GM12878 (cell line): Measurements from ENCODE around the gene MRPL50. TPM values are rescaled to one million over a fixed set of nuclear protein-coding genes. Genes with fewer than 3 reads are reported as not detected.

ENCODE experiments used
- ATAC-seq: fragments of 200-7000 bp; cut with Tn5 transposase; 3 replicates; pipeline ENCODE4 v1.9.1; 2020; ENCODE audit warnings: mild to moderate bottlenecking, moderate library complexity
- BruUV-seq: library from RNA; stranded (reverse); fragments of 400-500 nt; replicated peaks from 2 replicates; lab custom pipeline; 2021; lab: Mats Ljungman, UMichigan
- CTCF ChIA-PET: fragments of 300-600 bp; sonication (Branson Sonifier 250); formaldehyde crosslinking; extraction: SDS; loops from one replicate; lab custom pipeline; 2021; ENCODE audit warnings: inconsistent platforms; lab: Yijun Ruan, JAX
- POLR2A ChIA-PET: fragments of 350-600 bp; formaldehyde crosslinking; extraction: SDS; loops from one replicate; lab custom pipeline; 2021; ENCODE audit warnings: inconsistent platforms; lab: Charles Lee
- RAD21 ChIA-PET: fragments of 300-600 bp; sonication (Branson Sonifier 250); formaldehyde crosslinking; loops from one replicate; lab custom pipeline; 2023; ENCODE audit warnings: antibody characterized with exemption; ENCODE audit not compliant: unreplicated experiment; lab: Charles Lee
- SMC1A ChIA-PET: fragments of 300-600 bp; sonication (Branson Sonifier 250); formaldehyde crosslinking; loops from one replicate; lab custom pipeline; 2023; ENCODE audit not compliant: unreplicated experiment, uncharacterized antibody; lab: Charles Lee
- DNase-seq: peaks from one replicate; pipeline ENCODE4 v3.0.0-alpha.2; 2011; ENCODE audit warnings: low read depth, low spot score
- FAIRE-seq: peaks from 3 replicates; lab custom pipeline; 2011; peaks lifted over from hg19 to GRCh38; lab: Jason Lieb, UNC
- H2AFZ ChIP-seq: 2 replicates; pipeline ENCODE4 v1.6.0; 2011; ENCODE audit warnings: low read depth, low read length, control low read depth; ENCODE audit not compliant: control insufficient read depth
- H3K27ac ChIP-seq: 2 replicates; pipeline ENCODE4 v1.5.1; 2011; ENCODE audit warnings: control low read depth; ENCODE audit not compliant: control insufficient read depth, insufficient read depth
- H3K27me3 ChIP-seq, 2 experiments: replicated peaks in 1 of 2; 2 replicates each; pipeline versions ENCODE4 v1.6.0 to v1.6.1; 2011; ENCODE audit warnings: low read length in 1 of 2; ENCODE audit not compliant: control insufficient read depth in 2 of 2, insufficient read depth in 2 of 2
- H3K36me3 ChIP-seq, 2 experiments: 2 replicates each; pipeline ENCODE4 v1.5.1; 2011; ENCODE audit warnings: low read length in 1 of 2; ENCODE audit not compliant: control insufficient read depth in 2 of 2, insufficient read depth in 2 of 2
- H3K4me1 ChIP-seq: 2 replicates; pipeline ENCODE4 v1.6.1; 2011; ENCODE audit warnings: mild to moderate bottlenecking, low read length, moderate library complexity, mixed read lengths; ENCODE audit not compliant: control insufficient read depth, insufficient read depth
- H3K4me2 ChIP-seq: 2 replicates; pipeline ENCODE4 v1.6.0; 2011; ENCODE audit warnings: control low read depth; ENCODE audit not compliant: control insufficient read depth, insufficient read depth
- H3K4me3 ChIP-seq: fragments of 200-600 bp; sonication (generic); 2 replicates; pipeline ENCODE4 v1.5.1; 2016
- H3K79me2 ChIP-seq: 2 replicates; pipeline ENCODE4 v1.6.0; 2011; ENCODE audit warnings: low read length; ENCODE audit not compliant: control insufficient read depth, insufficient read depth
- H3K9ac ChIP-seq: 2 replicates; pipeline ENCODE4 v1.8.0; 2011; ENCODE audit warnings: low read length, control low read depth, mixed read lengths; ENCODE audit not compliant: control insufficient read depth, insufficient read depth
- H3K9me3 ChIP-seq: replicated peaks from 3 replicates; pipeline ENCODE4 v1.5.1; 2011; ENCODE audit warnings: mild to moderate bottlenecking, low read length; ENCODE audit not compliant: control insufficient read depth, insufficient read depth
- H4K20me1 ChIP-seq: 2 replicates; pipeline ENCODE4 v1.6.0; 2011; ENCODE audit not compliant: control insufficient read depth, insufficient read depth
- BMI1 ChIP-seq: fragments of 450-650 bp; IDR thresholded peaks from 2 replicates; pipeline ENCODE4 v1.6.1; 2016; ENCODE audit warnings: mild to moderate bottlenecking, moderate library complexity, borderline replicate concordance
- CBX3 ChIP-seq: fragments of 200-600 bp; sonication (generic); IDR thresholded peaks from 2 replicates; pipeline ENCODE4 v1.6.1; 2016; ENCODE audit warnings: low read depth, borderline replicate concordance
- ETV6 ChIP-seq, 2 experiments: fragments of 450-650 bp in 1 of 2; IDR thresholded peaks in 1 of 2; conservative IDR thresholded peaks in 1 of 2; 2 replicates each; pipeline ENCODE4 v1.6.1; 2014; ENCODE audit warnings: antibody characterized with exemption in 1 of 2, borderline replicate concordance in 1 of 2, low read depth in 1 of 2, mild to moderate bottlenecking in 1 of 2, moderate library complexity in 1 of 2
- HDAC6 ChIP-seq: fragments of 200-600 bp; sonication (generic); IDR thresholded peaks from one replicate; pipeline ENCODE4 v1.8.0; 2017; ENCODE audit warnings: antibody characterized with exemption; ENCODE audit not compliant: unreplicated experiment
- IKZF1 ChIP-seq: fragments of 450-650 bp; conservative IDR thresholded peaks from 2 replicates; pipeline ENCODE4 v1.6.1; 2017; ENCODE audit warnings: antibody characterized with exemption, mild to moderate bottlenecking
- IRF4 ChIP-seq: IDR thresholded peaks from 2 replicates; pipeline ENCODE4 v1.6.1; 2011; ENCODE audit warnings: low read depth, low read length
- PAX5 ChIP-seq: IDR thresholded peaks from 2 replicates; pipeline ENCODE4 v1.6.1; 2011; ENCODE audit warnings: low read depth, low read length, borderline replicate concordance
- POLR2AphosphoS2 ChIP-seq: IDR thresholded peaks from 2 replicates; pipeline ENCODE4 v1.6.1; 2011; ENCODE audit warnings: low read depth, mild to moderate bottlenecking, low read length, improper control_type of control experiment, moderate library complexity
- STAT1 ChIP-seq: fragments of 450-650 bp; conservative IDR thresholded peaks from 2 replicates; pipeline ENCODE4 v1.6.1; 2014; ENCODE audit warnings: antibody characterized with exemption, mild to moderate bottlenecking
- TBL1XR1 ChIP-seq: IDR thresholded peaks from 2 replicates; pipeline ENCODE4 v1.6.1; 2012; ENCODE audit warnings: low read depth, low read length, improper control_type of control experiment
- ZNF207 ChIP-seq: fragments of 450-650 bp; IDR thresholded peaks from 2 replicates; pipeline ENCODE4 v1.6.1; 2014; ENCODE audit warnings: antibody characterized with exemption, mild to moderate bottlenecking, borderline replicate concordance
- ZNF384 ChIP-seq: IDR thresholded peaks from 2 replicates; pipeline ENCODE4 v1.6.1; 2012; ENCODE audit warnings: low read depth, mild to moderate bottlenecking, low read length, improper control_type of control experiment, borderline replicate concordance
- ZNF622 ChIP-seq: fragments of 450-650 bp; IDR thresholded peaks from 2 replicates; pipeline ENCODE4 v1.6.1; 2017; ENCODE audit warnings: mild to moderate bottlenecking, inconsistent platforms
- in situ Hi-C: fragments of 300-500 bp; cut with MboI; formaldehyde crosslinking; loops from 9 replicates; pipeline ENCODE4 v1.14.3; 2018; ENCODE audit warnings: mixed read lengths
- intact Hi-C: fragments of 100-400 bp; cut with micrococcal nuclease; formaldehyde crosslinking; loops from one replicate; pipeline ENCODE4 v1.14.2; 2022; ENCODE audit not compliant: unreplicated experiment
- polyA plus RNA-seq, 11 experiments: library from polyadenylated mRNA; depleted of rRNA in 4 of 11; unstranded in 6 of 11; stranded (reverse) in 5 of 11; fragments of >200 nt; fragmentation: Nextera tagmentation in 4 of 11; fragmentation: Illumina TruSeq in 1 of 11; extraction: Ambion mirVana in 4 of 11; extraction: Trizol in 1 of 11; gene quantifications; 1 replicate in 1 of 11; 2 replicates in 10 of 11; pipeline versions ENCODE4 v1.2.1 to v1.2.3, GENCODE V29; 2011 to 2016; ENCODE audit warnings: inconsistent platforms in 2 of 11, missing spikeins in 2 of 11, low read depth in 1 of 11
- total RNA-seq, 4 experiments: library from RNA; depleted of rRNA in 3 of 4; stranded (reverse); fragments of >200 nt in 3 of 4; fragmentation: Illumina TruSeq in 1 of 4; extraction: Trizol in 1 of 4; gene quantifications; 2 replicates each; pipeline versions ENCODE4 v1.2.1 to v1.2.3, GENCODE V29; 2013 to 2021
- TF ChIP-seq, protein P1 (sequence below): IDR thresholded peaks from 2 replicates; pipeline ENCODE4 v1.6.1; 2012; ENCODE audit warnings: low read depth, low read length, improper control_type of control experiment
- TF ChIP-seq, protein P2 (sequence below): fragments of 450-650 bp; IDR thresholded peaks from 2 replicates; pipeline ENCODE4 v1.6.1; 2016; ENCODE audit warnings: mild to moderate bottlenecking
- TF ChIP-seq, protein P3 (sequence below): fragments of 450-650 bp; IDR thresholded peaks from 2 replicates; pipeline ENCODE4 v1.6.1; 2017; ENCODE audit warnings: low read depth, mild to moderate bottlenecking, moderate library complexity
- TF ChIP-seq, protein P4 (sequence below): IDR thresholded peaks from 2 replicates; pipeline ENCODE4 v1.6.1; 2011; ENCODE audit warnings: mild to moderate bottlenecking, low read depth, low read length, moderate library complexity; ENCODE audit not compliant: insufficient replicate concordance
- TF ChIP-seq, protein P5 (sequence below): fragments of 450-650 bp; IDR thresholded peaks from 2 replicates; pipeline ENCODE4 v1.6.1; 2017; ENCODE audit warnings: mild to moderate bottlenecking

MRPL50 gene
- total and polyA plus RNA-seq, 10 of the 15 experiments (the other 5 are each of a cell fraction or from before 2014, with no cell fraction given), result 12.8 to 79.4 (median 27.9) TPM

DNA sequence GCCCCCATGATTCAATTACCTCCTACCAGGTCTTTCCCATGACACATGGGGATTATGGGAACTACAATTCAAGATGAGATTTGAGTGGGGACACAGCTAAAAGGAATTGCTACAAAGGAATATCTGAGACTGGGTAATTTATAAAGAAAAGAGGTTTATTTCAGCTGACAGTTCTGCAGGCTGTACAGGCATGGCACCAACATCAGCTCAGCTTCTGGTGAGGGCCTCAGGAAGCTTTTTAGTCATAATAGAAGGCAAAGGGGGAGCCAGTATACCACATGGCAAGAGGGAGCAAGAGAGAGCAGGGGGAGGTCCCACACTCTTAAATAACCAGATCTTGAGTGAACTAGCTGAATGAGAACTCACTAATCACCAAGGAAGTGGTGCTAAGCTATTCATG, 48.3 kb upstream of the MRPL50 start:
- Histone ChIP-seq H3K9me3 (no peaks in the 10 kb centered on the region; the same call in 2 of the 3 replicates), H3K79me2 (no peaks in the 10 kb centered on the region), H3K27ac (no peak overlapping the region), H4K20me1 (no peaks in the 10 kb centered on the region), H2AFZ (no peak overlapping the region), H3K9ac (no peak overlapping the region), H3K27me3 (peaks cover 0 to 3% of the 10 kb centered on the region in 2 experiments; a peak in 2 of 4 replicates), H3K4me3 (no peak overlapping the region), H3K36me3 (no peaks in the 10 kb centered on the region), H3K4me2 (no peak overlapping the region), H3K4me1 (no peaks in the 10 kb centered on the region)
- no peak for FAIRE-seq
- ChIA-PET CTCF (interaction anchor here (0.6 to 2.2 kb wide), 7 partner anchors 8 to 91 kb away, joined by 3 to 6 read pairs (median 4); partner anchors contain the start of gene RNF20), RAD21 (interaction anchor here (1.2 to 1.6 kb wide), 3 partner anchors 19 to 83 kb away, joined by 3 to 6 read pairs (median 3); no protein-coding TSS in a partner anchor), POLR2A (interaction anchor here (1.4 to 1.8 kb wide), 2 partner anchors 21 to 48 kb away, joined by 5 to 9 read pairs; partner anchors contain the start of genes MRPL50 and ZNF189), SMC1A (interaction anchor here (1.1 to 2.5 kb wide), 6 partner anchors 11 to 83 kb away, joined by 3 to 12 read pairs (median 6); partner anchors contain the start of genes ALDOB, MRPL50 and ZNF189)
- intact Hi-C loops, result loop anchor here (5.0 kb wide), 1 partner anchor 49 kb away; the partner anchor contains the start of genes MRPL50 and ZNF189
- no peak for DNase-seq
- BruUV-seq, result no TSS peak
- in situ Hi-C loops, result no loop called here
- ATAC-seq, result no peak
- TF ChIP-seq ZNF207, result no peak
- TF ChIP-seq ZNF622, result no peak
- no peak for TF ChIP-seq CBX3
- TF ChIP-seq, protein P1, sequence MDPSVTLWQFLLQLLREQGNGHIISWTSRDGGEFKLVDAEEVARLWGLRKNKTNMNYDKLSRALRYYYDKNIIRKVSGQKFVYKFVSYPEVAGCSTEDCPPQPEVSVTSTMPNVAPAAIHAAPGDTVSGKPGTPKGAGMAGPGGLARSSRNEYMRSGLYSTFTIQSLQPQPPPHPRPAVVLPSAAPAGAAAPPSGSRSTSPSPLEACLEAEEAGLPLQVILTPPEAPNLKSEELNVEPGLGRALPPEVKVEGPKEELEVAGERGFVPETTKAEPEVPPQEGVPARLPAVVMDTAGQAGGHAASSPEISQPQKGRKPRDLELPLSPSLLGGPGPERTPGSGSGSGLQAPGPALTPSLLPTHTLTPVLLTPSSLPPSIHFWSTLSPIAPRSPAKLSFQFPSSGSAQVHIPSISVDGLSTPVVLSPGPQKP, result no peak
- TF ChIP-seq, protein P2, sequence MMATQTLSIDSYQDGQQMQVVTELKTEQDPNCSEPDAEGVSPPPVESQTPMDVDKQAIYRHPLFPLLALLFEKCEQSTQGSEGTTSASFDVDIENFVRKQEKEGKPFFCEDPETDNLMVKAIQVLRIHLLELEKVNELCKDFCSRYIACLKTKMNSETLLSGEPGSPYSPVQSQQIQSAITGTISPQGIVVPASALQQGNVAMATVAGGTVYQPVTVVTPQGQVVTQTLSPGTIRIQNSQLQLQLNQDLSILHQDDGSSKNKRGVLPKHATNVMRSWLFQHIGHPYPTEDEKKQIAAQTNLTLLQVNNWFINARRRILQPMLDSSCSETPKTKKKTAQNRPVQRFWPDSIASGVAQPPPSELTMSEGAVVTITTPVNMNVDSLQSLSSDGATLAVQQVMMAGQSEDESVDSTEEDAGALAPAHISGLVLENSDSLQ, result no peak
- no peak for TF ChIP-seq STAT1
- TF ChIP-seq IRF4, result no peak
- TF ChIP-seq, protein P3, sequence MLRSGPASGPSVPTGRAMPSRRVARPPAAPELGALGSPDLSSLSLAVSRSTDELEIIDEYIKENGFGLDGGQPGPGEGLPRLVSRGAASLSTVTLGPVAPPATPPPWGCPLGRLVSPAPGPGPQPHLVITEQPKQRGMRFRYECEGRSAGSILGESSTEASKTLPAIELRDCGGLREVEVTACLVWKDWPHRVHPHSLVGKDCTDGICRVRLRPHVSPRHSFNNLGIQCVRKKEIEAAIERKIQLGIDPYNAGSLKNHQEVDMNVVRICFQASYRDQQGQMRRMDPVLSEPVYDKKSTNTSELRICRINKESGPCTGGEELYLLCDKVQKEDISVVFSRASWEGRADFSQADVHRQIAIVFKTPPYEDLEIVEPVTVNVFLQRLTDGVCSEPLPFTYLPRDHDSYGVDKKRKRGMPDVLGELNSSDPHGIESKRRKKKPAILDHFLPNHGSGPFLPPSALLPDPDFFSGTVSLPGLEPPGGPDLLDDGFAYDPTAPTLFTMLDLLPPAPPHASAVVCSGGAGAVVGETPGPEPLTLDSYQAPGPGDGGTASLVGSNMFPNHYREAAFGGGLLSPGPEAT, result no peak
- TF ChIP-seq BMI1, result no peak
- TF ChIP-seq ZNF384, result no peak
- TF ChIP-seq, protein P4, sequence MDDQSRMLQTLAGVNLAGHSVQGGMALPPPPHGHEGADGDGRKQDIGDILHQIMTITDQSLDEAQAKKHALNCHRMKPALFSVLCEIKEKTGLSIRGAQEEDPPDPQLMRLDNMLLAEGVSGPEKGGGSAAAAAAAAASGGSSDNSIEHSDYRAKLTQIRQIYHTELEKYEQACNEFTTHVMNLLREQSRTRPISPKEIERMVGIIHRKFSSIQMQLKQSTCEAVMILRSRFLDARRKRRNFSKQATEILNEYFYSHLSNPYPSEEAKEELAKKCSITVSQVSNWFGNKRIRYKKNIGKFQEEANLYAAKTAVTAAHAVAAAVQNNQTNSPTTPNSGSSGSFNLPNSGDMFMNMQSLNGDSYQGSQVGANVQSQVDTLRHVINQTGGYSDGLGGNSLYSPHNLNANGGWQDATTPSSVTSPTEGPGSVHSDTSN, result no peak
- no peak for TF ChIP-seq ETV6 (conservative IDR thresholded peaks at IDR 0.05 in 1 of 2, IDR thresholded peaks at IDR 0.05 in 1 of 2; ENCODE audit: borderline replicate concordance in 1 of 2, low read depth in 1 of 2)
- no peak for TF ChIP-seq TBL1XR1
- TF ChIP-seq POLR2AphosphoS2, result no peak
- TF ChIP-seq IKZF1, result no peak
- TF ChIP-seq HDAC6, result no peak
- TF ChIP-seq, protein P5, sequence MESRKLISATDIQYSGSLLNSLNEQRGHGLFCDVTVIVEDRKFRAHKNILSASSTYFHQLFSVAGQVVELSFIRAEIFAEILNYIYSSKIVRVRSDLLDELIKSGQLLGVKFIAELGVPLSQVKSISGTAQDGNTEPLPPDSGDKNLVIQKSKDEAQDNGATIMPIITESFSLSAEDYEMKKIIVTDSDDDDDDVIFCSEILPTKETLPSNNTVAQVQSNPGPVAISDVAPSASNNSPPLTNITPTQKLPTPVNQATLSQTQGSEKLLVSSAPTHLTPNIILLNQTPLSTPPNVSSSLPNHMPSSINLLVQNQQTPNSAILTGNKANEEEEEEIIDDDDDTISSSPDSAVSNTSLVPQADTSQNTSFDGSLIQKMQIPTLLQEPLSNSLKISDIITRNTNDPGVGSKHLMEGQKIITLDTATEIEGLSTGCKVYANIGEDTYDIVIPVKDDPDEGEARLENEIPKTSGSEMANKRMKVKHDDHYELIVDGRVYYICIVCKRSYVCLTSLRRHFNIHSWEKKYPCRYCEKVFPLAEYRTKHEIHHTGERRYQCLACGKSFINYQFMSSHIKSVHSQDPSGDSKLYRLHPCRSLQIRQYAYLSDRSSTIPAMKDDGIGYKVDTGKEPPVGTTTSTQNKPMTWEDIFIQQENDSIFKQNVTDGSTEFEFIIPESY, result no peak
- TF ChIP-seq PAX5, result no peak
